PC-3 (cell line): Measurements from ENCODE around the gene NUTF2. TPM values are rescaled to one million over a fixed set of nuclear protein-coding genes. Genes with fewer than 3 reads are reported as not detected.

ENCODE experiments used
- ATAC-seq: fragments of 200-7000 bp; cut with Tn5 transposase; 2 replicates; pipeline ENCODE4 v1.9.1; 2020; ENCODE audit warnings: mild to moderate bottlenecking, moderate library complexity
- BruUV-seq: library from RNA; stranded (reverse); fragments of 400-500 nt; replicated peaks from 2 replicates; lab custom pipeline; 2021; lab: Mats Ljungman, UMichigan
- CTCF ChIA-PET: fragments of 300-600 bp; sonication (Branson Sonifier 250); formaldehyde crosslinking; loops from one replicate; lab custom pipeline; 2022; ENCODE audit warnings: antibody characterized with exemption; lab: Charles Lee
- POLR2A ChIA-PET: fragments of 300-600 bp; sonication (Branson Sonifier 250); formaldehyde crosslinking; loops from one replicate; lab custom pipeline; 2022; ENCODE audit warnings: antibody characterized with exemption; ENCODE audit not compliant: unreplicated experiment; lab: Charles Lee
- DNase-seq: peaks from one replicate; pipeline ENCODE4 v3.0.0-alpha.2; 2015
- H2AFZ ChIP-seq: fragments of 300-600 bp; sonication (generic); 2 replicates; pipeline ENCODE4 v1.6.0; 2016; ENCODE audit warnings: antibody characterized with exemption, low read length
- H3F3A ChIP-seq: fragments of 300-600 bp; sonication (generic); one replicate; pipeline ENCODE4 v1.6.0; 2017; ENCODE audit warnings: antibody characterized with exemption, low read length, control low read depth, mild to moderate bottlenecking; ENCODE audit not compliant: unreplicated experiment
- H3K27ac ChIP-seq: fragments of 300-600 bp; sonication (generic); 2 replicates; pipeline ENCODE4 v1.5.1; 2016; ENCODE audit warnings: mild to moderate bottlenecking, low read length
- H3K27me3 ChIP-seq: fragments of 300-600 bp; sonication (generic); 2 replicates; pipeline ENCODE4 v1.6.1; 2016; ENCODE audit warnings: low read length, mixed read lengths
- H3K36me3 ChIP-seq: fragments of 300-600 bp; sonication (generic); 2 replicates; pipeline ENCODE4 v1.6.1; 2016; ENCODE audit warnings: low read depth, mixed run types, low read length, mixed read lengths
- H3K4me1 ChIP-seq: fragments of 300-600 bp; sonication (generic); 2 replicates; pipeline ENCODE4 v1.5.1; 2016; ENCODE audit warnings: low read length; ENCODE audit not compliant: insufficient read depth
- H3K4me2 ChIP-seq: fragments of 300-600 bp; sonication (generic); 2 replicates; pipeline ENCODE4 v1.6.0; 2016; ENCODE audit warnings: low read length
- H3K4me3 ChIP-seq: fragments of 300-600 bp; sonication (generic); 2 replicates; pipeline ENCODE4 v1.5.1; 2016; ENCODE audit warnings: mild to moderate bottlenecking, low read length, mixed read lengths
- H3K79me2 ChIP-seq: fragments of 300-600 bp; sonication (generic); 2 replicates; pipeline ENCODE4 v1.6.1; 2017; ENCODE audit warnings: low read length, mixed read lengths
- H3K9ac ChIP-seq: fragments of 300-600 bp; sonication (generic); 2 replicates; pipeline ENCODE4 v1.6.0; 2016; ENCODE audit warnings: mild to moderate bottlenecking, low read length
- H3K9me2 ChIP-seq: fragments of 300-600 bp; sonication (generic); replicated peaks from 2 replicates; pipeline ENCODE4 v1.6.1; 2016; ENCODE audit warnings: mixed run types, low read length, mixed read lengths
- H3K9me3 ChIP-seq: fragments of 300-600 bp; sonication (generic); 2 replicates; pipeline ENCODE4 v1.6.1; 2016; ENCODE audit warnings: low read length, mixed read lengths
- H4K20me1 ChIP-seq: fragments of 300-600 bp; sonication (generic); 2 replicates; pipeline ENCODE4 v1.6.1; 2016; ENCODE audit warnings: low read length, mixed read lengths
- EZH2 ChIP-seq: fragments of 300-600 bp; sonication (generic); IDR thresholded peaks from one replicate; pipeline ENCODE4 v1.6.1; 2017; ENCODE audit warnings: antibody characterized with exemption, mild to moderate bottlenecking, low read length; ENCODE audit not compliant: unreplicated experiment
- EZH2phosphoT487 ChIP-seq: fragments of 300-600 bp; sonication (generic); IDR thresholded peaks from 2 replicates; pipeline ENCODE4 v1.6.1; 2018; ENCODE audit warnings: mild to moderate bottlenecking, antibody characterized with exemption, low read length, borderline replicate concordance
- intact Hi-C: fragments of 100-400 bp; cut with micrococcal nuclease; formaldehyde crosslinking; loops from 2 replicates; pipeline ENCODE4 v1.9.0; 2023
- total RNA-seq: library from RNA; depleted of rRNA; stranded (reverse); fragments of >200 nt; gene quantifications from 2 replicates; pipeline ENCODE4 v1.2.3, GENCODE V29; 2014
- TF ChIP-seq, protein P1 (sequence below): fragments of 300-600 bp; sonication (generic); conservative IDR thresholded peaks from 2 replicates; pipeline ENCODE4 v1.5.1; 2017; ENCODE audit warnings: antibody characterized with exemption, low read depth, mild to moderate bottlenecking, low read length

Gene NUTF2
- total RNA-seq, 1 experiment from 2014 or later = 167 TPM

- peak overlapping the region; percentile 85 for H3K4me2 ChIP-seq
- ChIA-PET POLR2A (interaction anchor here (0.5 to 0.6 kb wide), 2 partner anchors 44 to 80 kb away, joined by 4 to 11 read pairs; no protein-coding TSS in a partner anchor), CTCF (no interaction called here)
- no peaks in the 10 kb centered on the region for H3K9me2 ChIP-seq
- DNase-seq (no peak), ATAC-seq (no peak)
- no peaks in the 10 kb centered on the region for H3K36me3 ChIP-seq
- H3F3A ChIP-seq = no peaks in the 10 kb centered on the region
- peak overlapping the region; percentile 49 for H3K9ac ChIP-seq
- H3K9me3 ChIP-seq = no peaks in the 10 kb centered on the region
- BruUV-seq = TSS peak; percentile 95
- H2AFZ ChIP-seq = peak overlapping the region; percentile 74
- no peaks in the 10 kb centered on the region for H4K20me1 ChIP-seq
- no peak for TF ChIP-seq EZH2
- intact Hi-C loops = no loop called here
- H3K4me1 ChIP-seq = peaks cover 13% of the 10 kb centered on the region
- H3K27ac ChIP-seq = no peak overlapping the region
- no peaks in the 10 kb centered on the region for H3K27me3 ChIP-seq
- peaks cover 41% of the 10 kb centered on the region for H3K79me2 ChIP-seq
- H3K4me3 ChIP-seq = peak overlapping the region; percentile 68
These were observed 45.6 kb downstream of the NUTF2 start for GRCh38 chr16:67892375-67892774.

DNA sequence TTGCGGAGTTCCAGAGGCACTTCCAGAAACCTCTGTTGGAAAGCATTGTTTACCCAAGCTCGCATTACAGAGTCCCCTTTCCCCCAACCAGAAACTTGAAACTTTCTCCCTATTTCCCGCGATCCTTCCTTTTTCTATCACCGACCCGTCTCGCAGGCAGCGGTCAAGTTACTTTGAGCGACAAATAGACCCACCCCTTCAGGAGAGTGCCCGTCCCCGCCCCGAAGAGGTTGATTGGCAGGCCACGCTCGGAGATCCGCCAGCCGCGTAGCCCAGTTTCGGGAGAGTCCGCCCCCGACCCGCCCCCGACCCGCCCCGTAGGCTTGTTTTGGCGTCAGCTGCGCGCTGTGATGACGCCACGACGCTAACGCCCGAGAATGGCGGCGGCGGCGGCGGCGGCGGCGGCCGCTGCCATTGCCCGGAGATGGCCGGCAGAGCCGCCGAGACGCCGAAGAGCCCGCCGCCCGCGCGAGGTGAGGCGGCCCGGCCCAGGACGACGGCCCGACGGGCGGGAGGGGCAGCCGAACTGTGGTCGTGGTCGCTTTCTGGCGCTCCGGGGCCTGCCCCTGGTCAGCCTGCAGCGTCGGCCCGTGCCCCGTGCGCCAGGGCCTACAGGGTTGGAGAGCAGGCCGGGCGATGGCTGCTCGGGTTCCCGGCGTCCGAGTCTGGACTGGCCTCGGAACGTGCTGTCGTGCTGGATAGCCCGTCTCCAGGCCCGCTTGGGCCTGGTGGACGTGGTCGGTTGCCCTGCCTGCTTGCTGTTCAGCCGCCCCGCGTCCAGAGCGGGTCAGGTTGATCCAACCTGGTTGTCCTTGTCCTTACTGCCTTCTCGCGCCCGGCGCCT lies 46.4 kb downstream of the NUTF2 start, which contains the start of gene PSKH1:
TSS of gene PSKH1 (plus strand) at position 356 of the 844 bp plus-strand sequence. CDS start 15,496 bp downstream, outside the sequence.
- H3K4me3 ChIP-seq = peak within 1 kb of the TSS; percentile 92
- intact Hi-C loops = no loop called here
- no peaks in the 10 kb centered on the region for H3K9me3 ChIP-seq
- H3K79me2 ChIP-seq = peaks cover 45% of the 10 kb centered on the region
- ChIA-PET POLR2A (interaction anchor here (0.6 kb wide), 2 partner anchors 33 to 44 kb away, joined by 3 to 4 read pairs; no protein-coding TSS in a partner anchor), CTCF (interaction anchor here (0.6 kb wide), 1 partner anchor 10 kb away, joined by 6 read pairs; no protein-coding TSS in a partner anchor)
- H4K20me1 ChIP-seq = no peaks in the 10 kb centered on the region
- H3F3A ChIP-seq = no peaks in the 10 kb centered on the region
- peak within 1 kb of the TSS; percentile 88 for H3K4me2 ChIP-seq
- TF ChIP-seq, protein P1, sequence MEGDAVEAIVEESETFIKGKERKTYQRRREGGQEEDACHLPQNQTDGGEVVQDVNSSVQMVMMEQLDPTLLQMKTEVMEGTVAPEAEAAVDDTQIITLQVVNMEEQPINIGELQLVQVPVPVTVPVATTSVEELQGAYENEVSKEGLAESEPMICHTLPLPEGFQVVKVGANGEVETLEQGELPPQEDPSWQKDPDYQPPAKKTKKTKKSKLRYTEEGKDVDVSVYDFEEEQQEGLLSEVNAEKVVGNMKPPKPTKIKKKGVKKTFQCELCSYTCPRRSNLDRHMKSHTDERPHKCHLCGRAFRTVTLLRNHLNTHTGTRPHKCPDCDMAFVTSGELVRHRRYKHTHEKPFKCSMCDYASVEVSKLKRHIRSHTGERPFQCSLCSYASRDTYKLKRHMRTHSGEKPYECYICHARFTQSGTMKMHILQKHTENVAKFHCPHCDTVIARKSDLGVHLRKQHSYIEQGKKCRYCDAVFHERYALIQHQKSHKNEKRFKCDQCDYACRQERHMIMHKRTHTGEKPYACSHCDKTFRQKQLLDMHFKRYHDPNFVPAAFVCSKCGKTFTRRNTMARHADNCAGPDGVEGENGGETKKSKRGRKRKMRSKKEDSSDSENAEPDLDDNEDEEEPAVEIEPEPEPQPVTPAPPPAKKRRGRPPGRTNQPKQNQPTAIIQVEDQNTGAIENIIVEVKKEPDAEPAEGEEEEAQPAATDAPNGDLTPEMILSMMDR = no peak
- TF ChIP-seq EZH2 = no peak
- TF ChIP-seq EZH2phosphoT487 = no peak
- H3K9me2 ChIP-seq = no peaks in the 10 kb centered on the region
- ATAC-seq (peak; percentile 98), DNase-seq (peak; percentile 92)
- H3K27me3 ChIP-seq = no peaks in the 10 kb centered on the region
- H3K36me3 ChIP-seq = no peaks in the 10 kb centered on the region
- peak within 1 kb of the TSS; percentile 95 for H3K9ac ChIP-seq
- peaks cover 13% of the 10 kb centered on the region for H3K4me1 ChIP-seq
- BruUV-seq = no TSS peak
- peak within 1 kb of the TSS; percentile 74 for H2AFZ ChIP-seq
- H3K27ac ChIP-seq = peak within 1 kb of the TSS; percentile 39; the same call in 1 of the 2 replicates

DNA sequence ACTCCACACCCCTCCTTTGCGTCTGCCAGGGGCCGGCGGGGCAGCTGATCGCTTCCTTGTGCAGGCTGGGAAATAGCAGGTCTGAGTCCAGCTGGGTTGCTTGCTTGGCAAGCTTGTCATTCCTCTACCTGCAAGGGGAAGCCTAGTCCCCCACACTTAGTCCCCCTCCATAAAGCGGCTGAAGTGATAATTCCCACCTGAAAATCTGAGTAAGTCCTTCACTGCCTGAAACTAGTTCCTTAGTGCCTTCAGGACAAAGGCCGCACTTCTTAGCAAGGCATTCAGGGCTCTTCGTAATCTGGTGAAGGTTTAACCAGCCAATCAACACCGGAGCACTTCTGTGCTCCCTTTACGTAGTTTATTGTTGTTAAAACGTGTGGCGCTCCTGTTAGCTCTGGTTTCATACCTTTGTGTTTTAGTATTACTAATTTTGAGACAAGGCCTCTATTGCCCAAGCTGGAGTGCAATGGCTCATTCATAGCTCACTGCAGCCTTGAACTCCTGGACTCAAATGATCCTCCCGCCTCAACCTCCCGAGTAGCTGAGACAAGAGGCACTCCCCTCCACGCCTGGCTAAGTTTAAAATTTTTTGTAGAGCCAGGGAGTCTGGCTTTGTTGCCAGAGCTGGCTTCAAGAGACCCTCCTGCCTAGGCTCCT lies 47.1 kb downstream of the NUTF2 start:
- Histone ChIP-seq H2AFZ (peak overlapping the region; percentile 43; the same call in 1 of the 2 replicates), H3K4me3 (peak overlapping the region; percentile 92), H3K27ac (peak overlapping the region; percentile 39; the same call in 1 of the 2 replicates), H3K4me1 (peaks cover 13% of the 10 kb centered on the region), H3K27me3 (no peaks in the 10 kb centered on the region), H3K79me2 (peaks cover 45% of the 10 kb centered on the region), H3K4me2 (peak overlapping the region; percentile 88), H3K9me3 (no peaks in the 10 kb centered on the region), H3F3A (no peaks in the 10 kb centered on the region), H3K9me2 (no peaks in the 10 kb centered on the region), H3K36me3 (no peaks in the 10 kb centered on the region), H3K9ac (peak overlapping the region; percentile 95), H4K20me1 (no peaks in the 10 kb centered on the region)
- ChIA-PET POLR2A (no interaction called here), CTCF (no interaction called here)
- no peak for TF ChIP-seq EZH2
- no peak for TF ChIP-seq EZH2phosphoT487
- TF ChIP-seq, protein P1 = no peak
- TSS peak; percentile 53 for BruUV-seq
- no peak for DNase-seq
- intact Hi-C loops = no loop called here
- ATAC-seq = no peak
